Ovary (tissue), 9 donors: ENCODE data around the gene RNF19B. TPM values are rescaled to one million over a fixed set of nuclear protein-coding genes. Genes with fewer than 3 reads are reported as not detected.
A peak's percentile ranks its signal among the peaks of the same experiment; 100 is the strongest.

Source experiments
- DNase-seq, 5 donors: peaks; one replicate each; pipeline ENCODE4 v3.0.0-alpha.2; 2019 to 2020
- H3K27ac ChIP-seq, 2 donors: fragments of 200-600 bp; one replicate each; pipeline versions ENCODE4 v1.5.1 to v1.8.0; 2019 to 2022
- H3K27me3 ChIP-seq: fragments of 200-600 bp; one replicate; pipeline ENCODE4 v1.8.0; 2022
- H3K36me3 ChIP-seq: fragments of 200-600 bp; sonication (generic); one replicate; pipeline ENCODE4 v1.5.1; 2019
- H3K4me1 ChIP-seq: one replicate; pipeline ENCODE4 v1.8.1; 2013; ENCODE audit warnings: mild to moderate bottlenecking, moderate library complexity; ENCODE audit not compliant: insufficient read depth
- H3K4me3 ChIP-seq: fragments of 200-600 bp; sonication (generic); one replicate; pipeline ENCODE4 v1.5.1; 2017
- H3K9me3 ChIP-seq, 2 donors: fragments of 200-600 bp in 1 of 2; sonication (generic) in 1 of 2; one replicate each; pipeline versions ENCODE4 v1.5.1 to v1.8.1; 2013 to 2019; ENCODE audit warnings: mild to moderate bottlenecking in 1 of 2, moderate library complexity in 1 of 2
- CTCF ChIP-seq, 3 donors: fragments of 450-650 bp in 2 of 3; fragments of 200-600 bp in 1 of 3; IDR thresholded peaks; one replicate each; pipeline versions ENCODE4 v1.5.1 to v1.8.0; 2016 to 2022; ENCODE audit warnings: antibody characterized with exemption in 3 of 3, mild to moderate bottlenecking in 1 of 3
- EP300 ChIP-seq: sonication (generic); formaldehyde crosslinking; IDR thresholded peaks from one replicate; pipeline ENCODE4 v1.6.1; 2017; ENCODE audit warnings: antibody characterized with exemption
- POLR2A ChIP-seq: fragments of 450-650 bp; IDR thresholded peaks from one replicate; pipeline ENCODE4 v1.6.1; 2017; ENCODE audit warnings: antibody characterized with exemption, mild to moderate bottlenecking, moderate library complexity
- WGBS, 3 donors: extraction: QIAGEN DNeasy Blood & Tissue Kit in 1 of 3; methylation state at CpG; one replicate each; pipeline versions ENCODE4 v1.1.5 to v1.1.7; 2013 to 2017; 5-methylcytosine and 5-hydroxymethylcytosine counted together
- intact Hi-C, 4 donors: fragments of 100-400 bp; cut with DNase I; formaldehyde crosslinking; loops; one replicate each; pipeline versions ENCODE4 v1.11.0 to v1.15.1; 2022 to 2023
- polyA plus RNA-seq, 2 donors: library from polyadenylated mRNA; stranded (reverse); fragments of 200-250 nt in 1 of 2; fragments of 350-450 nt in 1 of 2; fragmentation: Illumina TruSeq in 1 of 2; extraction: RNeasy Lipid Tissue Mini Kit (QIAGEN cat#74804) in 1 of 2; gene quantifications; one replicate each; pipeline ENCODE4 v1.2.3, GENCODE V29; 2013 to 2014
- total RNA-seq, 7 donors: library from RNA; depleted of rRNA in 2 of 7; stranded (reverse); fragments of >200 nt in 2 of 7; fragmentation: NEBNext Ultra II Directional in 3 of 7; extraction: Animal tissue kit (Norgen Biotek cat#: 25700) in 3 of 7; gene quantifications; one replicate each; pipeline versions ENCODE4 v1.1.0 to v1.2.4, GENCODE V29; 2016 to 2023
- donor health status: DM: no; HTN: no; CAD: no; lungs with moderate emphysema.
- donor health status: DM: no; HTN: no; CAD: no.
- donor health status: Bipolar disorder and iron deficiency.
- donor health status: DM: yes; HTN: yes; CAD: no.
- donor health status: DM: no; HTN: no; CAD: no.
- donor health status: DM: yes; HTN: yes; CAD: no.

Gene RNF19B
- total and polyA plus RNA-seq, 9 donors: 11.2 to 38.0 (median 15.0) TPM

- Histone ChIP-seq H3K4me3 (peak overlapping the region; percentile 35), H3K4me1 (peaks cover 2% of the 10 kb centered on the region), H3K9me3 (no peaks in the 10 kb centered on the region), H3K36me3 (no peaks in the 10 kb centered on the region), H3K27me3 (no peaks in the 10 kb centered on the region), H3K27ac (no peak overlapping the region)
- intact Hi-C loops: no loop called here
- WGBS, 3 donors: 52 to 69% (median 57%) methylated on average over 8 of the region's 8 CpGs
- DNase-seq: peak in 1 of 5 donors; percentile 40
- no peak for TF ChIP-seq POLR2A
- TF ChIP-seq CTCF (IDR thresholded peaks at IDR 0.05): no peak
- no peak for TF ChIP-seq EP300
Measured at GRCh38 chr1:32894019-32894600, 70.5 kb downstream of the RNF19B start.

GRCh38 chr1:32893198-32894018 is 71.2 kb downstream of the RNF19B start:
- 1 to 3% (median 1%) methylated on average over 57 to 58 of the region's 58 CpGs for WGBS, 3 donors
- Histone ChIP-seq H3K27ac (no peak overlapping the region), H3K4me1 (peaks cover 2% of the 10 kb centered on the region), H3K9me3 (no peaks in the 10 kb centered on the region), H3K27me3 (no peaks in the 10 kb centered on the region), H3K4me3 (peak overlapping the region; percentile 35), H3K36me3 (no peaks in the 10 kb centered on the region)
- intact Hi-C loops: no loop called here
- TF ChIP-seq POLR2A (no peak), CTCF (IDR thresholded peaks at IDR 0.05) (peak in 1 of 3 donors; percentile 14), EP300 (no peak)
- peak; percentile 55 to 77 (median 68) for DNase-seq

GRCh38 chr1:32892368-32893197 is 72.0 kb downstream of the RNF19B start:
- 15 to 17% (median 17%) methylated on average over 47 to 49 of the region's 49 CpGs for WGBS, 3 donors
- Histone ChIP-seq H3K4me3 (peak overlapping the region; percentile 35), H3K27me3 (no peaks in the 10 kb centered on the region), H3K36me3 (no peaks in the 10 kb centered on the region), H3K9me3 (no peaks in the 10 kb centered on the region), H3K4me1 (peaks cover 2% of the 10 kb centered on the region), H3K27ac (no peak overlapping the region)
- TF ChIP-seq CTCF (IDR thresholded peaks at IDR 0.05): peak in 2 of 3 donors; percentile 54 to 56
- TF ChIP-seq POLR2A: no peak
- DNase-seq: peak in 3 of 5 donors; percentile 39 to 62 (median 59)
- intact Hi-C loops: no loop called here

- TF ChIP-seq EP300 (no peak), CTCF (IDR thresholded peaks at IDR 0.05) (no peak), POLR2A (no peak)
- H3K27me3 ChIP-seq: no peaks in the 10 kb centered on the region
Measured at GRCh38 chr1:32891630-32892029, 73.0 kb downstream of the RNF19B start.

More at GRCh38 chr1:32891630-32892029, 73.0 kb downstream of the RNF19B start:
- 93 to 96% (median 94%) methylated on average over 3 of the region's 3 CpGs for WGBS, 3 donors
- H3K27ac ChIP-seq: no peak overlapping the region
- H3K9me3 ChIP-seq: no peaks in the 10 kb centered on the region
- H3K4me3 ChIP-seq: no peak overlapping the region
- H3K4me1 ChIP-seq: peaks cover 2% of the 10 kb centered on the region
- no peak for DNase-seq
- intact Hi-C loops: no loop called here
- no peaks in the 10 kb centered on the region for H3K36me3 ChIP-seq
